IMR-90 (cell line): ENCODE results near the gene LETM1. TPM values are rescaled to one million over a fixed set of nuclear protein-coding genes. Genes with fewer than 3 reads are reported as not detected.

Source experiments
- ATAC-seq: fragments of 200-7000 bp; cut with Tn5 transposase; 2 replicates; pipeline ENCODE4 v1.9.1; 2020; ENCODE audit warnings: low read depth, mild to moderate bottlenecking, moderate library complexity
- BruUV-seq: library from RNA; stranded (reverse); fragments of 400-500 nt; replicated peaks from 2 replicates; lab custom pipeline; 2021; lab: Mats Ljungman, UMichigan
- CTCF ChIA-PET: fragments of 300-600 bp; formaldehyde crosslinking; extraction: SDS; loops from one replicate; lab custom pipeline; 2021; ENCODE audit warnings: antibody characterized with exemption; lab: Yijun Ruan, JAX
- POLR2A ChIA-PET: fragments of 300-600 bp; sonication (Branson Sonifier 250); formaldehyde crosslinking; loops from one replicate; lab custom pipeline; 2022; ENCODE audit warnings: antibody characterized with exemption; ENCODE audit not compliant: unreplicated experiment; lab: Charles Lee
- DNase-seq: peaks from one replicate; pipeline ENCODE4 v3.0.0; 2013
- H2AFZ ChIP-seq: replicated peaks from 2 replicates; pipeline ENCODE3; 2013; ENCODE audit warnings: low read length, mild to moderate bottlenecking; ENCODE audit not compliant: poor library complexity
- H2AK5ac ChIP-seq: 2 replicates; pipeline ENCODE4 v1.6.1; 2013; ENCODE audit warnings: low read depth, low read length, inconsistent platforms
- H2AK9ac ChIP-seq: replicated peaks from 2 replicates; pipeline ENCODE3; 2013; ENCODE audit warnings: mild to moderate bottlenecking, low read depth, low read length, moderate library complexity; ENCODE audit not compliant: poor library complexity
- H2BK120ac ChIP-seq: 2 replicates; pipeline ENCODE4 v1.6.1; 2013; ENCODE audit warnings: low read depth, low read length, inconsistent platforms
- H2BK15ac ChIP-seq: 3 replicates; pipeline ENCODE4 v1.6.1; 2013; ENCODE audit warnings: low read depth, low read length, inconsistent platforms
- H2BK20ac ChIP-seq: 2 replicates; pipeline ENCODE4 v1.6.1; 2013; ENCODE audit warnings: low read depth, mild to moderate bottlenecking, inconsistent platforms, low read length, moderate library complexity
- H2BK5ac ChIP-seq: 2 replicates; pipeline ENCODE4 v1.6.1; 2013; ENCODE audit warnings: mild to moderate bottlenecking, low read depth, low read length, inconsistent platforms; ENCODE audit not compliant: poor library complexity, severe bottlenecking
- H3K14ac ChIP-seq: replicated peaks from 2 replicates; pipeline ENCODE4 v1.6.1; 2013; ENCODE audit warnings: low read depth, low read length, inconsistent platforms
- H3K18ac ChIP-seq: 2 replicates; pipeline ENCODE4 v1.6.1; 2013; ENCODE audit warnings: low read depth, low read length, control low read depth
- H3K23ac ChIP-seq: 2 replicates; pipeline ENCODE4 v1.6.1; 2013; ENCODE audit warnings: low read depth, low read length, inconsistent platforms
- H3K27ac ChIP-seq: 2 replicates; pipeline ENCODE4 v1.5.1; 2013; ENCODE audit warnings: mild to moderate bottlenecking, control low read depth, low read length; ENCODE audit not compliant: insufficient read depth
- H3K27me3 ChIP-seq: 2 replicates; pipeline ENCODE4 v1.6.1; 2013; ENCODE audit warnings: low read length; ENCODE audit not compliant: control insufficient read depth, insufficient read depth
- H3K36me3 ChIP-seq: 2 replicates; pipeline ENCODE4 v1.6.1; 2013; ENCODE audit warnings: low read length, mixed read lengths; ENCODE audit not compliant: control insufficient read depth, insufficient read depth
- H3K4ac ChIP-seq: 2 replicates; pipeline ENCODE4 v1.6.1; 2013; ENCODE audit warnings: low read depth, low read length, inconsistent platforms
- H3K4me1 ChIP-seq: 2 replicates; pipeline ENCODE4 v1.6.1; 2013; ENCODE audit warnings: low read length, mixed read lengths; ENCODE audit not compliant: control insufficient read depth, insufficient read depth
- H3K4me2 ChIP-seq: 2 replicates; pipeline ENCODE4 v1.6.1; 2013; ENCODE audit warnings: low read depth, mild to moderate bottlenecking, control low read depth, low read length, moderate library complexity
- H3K4me3 ChIP-seq: 2 replicates; pipeline ENCODE4 v1.5.1; 2013; ENCODE audit warnings: low read depth, mild to moderate bottlenecking, control low read depth, low read length, moderate library complexity; ENCODE audit not compliant: insufficient read depth
- H3K56ac ChIP-seq: 2 replicates; pipeline ENCODE4 v1.6.1; 2013; ENCODE audit warnings: low read length, inconsistent platforms; ENCODE audit not compliant: insufficient read depth; ENCODE audit errors: extremely low read depth
- H3K79me1 ChIP-seq, 2 experiments: 2 replicates each; pipeline ENCODE4 v1.6.1; 2013; ENCODE audit warnings: low read length in 2 of 2, inconsistent platforms in 1 of 2, low read depth in 1 of 2
- H3K9ac ChIP-seq: 2 replicates; pipeline ENCODE4 v1.6.1; 2013; ENCODE audit warnings: low read depth, low read length, control low read depth
- H3K9me1 ChIP-seq: 2 replicates; pipeline ENCODE4 v1.6.1; 2013; ENCODE audit warnings: low read length, inconsistent platforms; ENCODE audit not compliant: insufficient read depth
- H3K9me3 ChIP-seq: 2 replicates; pipeline ENCODE4 v1.6.1; 2013; ENCODE audit warnings: low read length; ENCODE audit not compliant: control insufficient read depth, insufficient read depth
- H4K20me1 ChIP-seq: 2 replicates; pipeline ENCODE4 v1.6.1; 2013; ENCODE audit warnings: low read length, inconsistent platforms; ENCODE audit not compliant: insufficient read depth
- H4K5ac ChIP-seq: 2 replicates; pipeline ENCODE4 v1.6.1; 2013; ENCODE audit warnings: mild to moderate bottlenecking, low read depth, low read length, control low read depth
- H4K8ac ChIP-seq, 2 experiments: 2 replicates each; pipeline ENCODE4 v1.6.1; 2013; ENCODE audit warnings: low read depth in 2 of 2, low read length in 2 of 2, control low read depth in 1 of 2, inconsistent platforms in 1 of 2
- H4K91ac ChIP-seq: 2 replicates; pipeline ENCODE4 v1.6.1; 2013; ENCODE audit warnings: low read depth, low read length, inconsistent platforms; ENCODE audit not compliant: insufficient read depth
- BHLHE40 ChIP-seq: fragments of 150-350 bp; IDR thresholded peaks from 2 replicates; pipeline ENCODE4 v1.6.1; 2016; ENCODE audit warnings: mild to moderate bottlenecking, low read depth, low read length
- CEBPB ChIP-seq: IDR thresholded peaks from 2 replicates; pipeline ENCODE4 v1.6.1; 2012; ENCODE audit warnings: low read depth, low read length, improper control_type of control experiment
- CHD1 ChIP-seq: IDR thresholded peaks from 2 replicates; pipeline ENCODE4 v1.6.1; 2012; ENCODE audit warnings: low read depth, low read length, improper control_type of control experiment
- FOS ChIP-seq: fragments of 150-350 bp; IDR thresholded peaks from 2 replicates; pipeline ENCODE4 v1.6.1; 2016; ENCODE audit warnings: low read depth, low read length
- MAFK ChIP-seq: IDR thresholded peaks from 2 replicates; pipeline ENCODE4 v1.6.1; 2012; ENCODE audit warnings: low read depth, low read length, improper control_type of control experiment
- MAZ ChIP-seq: IDR thresholded peaks from 2 replicates; pipeline ENCODE4 v1.6.1; 2012; ENCODE audit warnings: low read depth, mild to moderate bottlenecking, low read length, improper control_type of control experiment, moderate library complexity, borderline replicate concordance
- MXI1 ChIP-seq: IDR thresholded peaks from 2 replicates; pipeline ENCODE4 v1.6.1; 2012; ENCODE audit warnings: low read depth, mild to moderate bottlenecking, low read length, moderate library complexity, borderline replicate concordance
- POLR2A ChIP-seq: IDR thresholded peaks from 2 replicates; pipeline ENCODE4 v1.6.1; 2012; ENCODE audit warnings: mild to moderate bottlenecking, low read depth, low read length
- RAD21 ChIP-seq: IDR thresholded peaks from 2 replicates; pipeline ENCODE4 v1.6.1; 2012; ENCODE audit warnings: low read length, improper control_type of control experiment
- RFX5 ChIP-seq: IDR thresholded peaks from 2 replicates; pipeline ENCODE4 v1.8.0; 2012; ENCODE audit warnings: low read depth, mild to moderate bottlenecking, low read length, moderate library complexity
- SMC3 ChIP-seq: fragments of 150-350 bp; IDR thresholded peaks from 2 replicates; pipeline ENCODE4 v1.6.1; 2016; ENCODE audit warnings: low read depth, mild to moderate bottlenecking, antibody characterized with exemption, low read length, moderate library complexity
- WGBS, 2 experiments: methylation state at CpG; one replicate each; pipeline versions ENCODE4 v1.1.5 to v1.1.7; 2013; ENCODE audit warnings: missing lambda C conversion rate in 2 of 2; ENCODE audit not compliant: insufficient read length in 1 of 2; ENCODE audit errors: extremely low coverage in 2 of 2; 5-methylcytosine and 5-hydroxymethylcytosine counted together
- dilution Hi-C: fragments of 300-500 bp; cut with HindIII; formaldehyde crosslinking; loops from one replicate; pipeline ENCODE4 v1.14.3; 2018; ENCODE audit warnings: low sequenced_read_pairs; ENCODE audit not compliant: unreplicated experiment
- in situ Hi-C: fragments of 300-500 bp; cut with MboI; formaldehyde crosslinking; loops from 3 replicates; pipeline ENCODE4 v1.14.3; 2019; ENCODE audit warnings: low sequenced_read_pairs, inconsistent platforms, mixed read lengths
- intact Hi-C: fragments of 100-400 bp; cut with micrococcal nuclease; formaldehyde crosslinking; loops from 2 replicates; pipeline ENCODE4 v1.10.0; 2022
- polyA plus RNA-seq, 3 experiments: library from polyadenylated mRNA; depleted of rRNA; stranded (reverse); fragments of >200 nt; gene quantifications; 2 replicates each; pipeline ENCODE4 v1.2.3, GENCODE V29; 2012; ENCODE audit warnings: low replicate concordance in 1 of 3
- total RNA-seq: library from RNA; depleted of rRNA; stranded (reverse); fragments of >200 nt; gene quantifications from 2 replicates; pipeline ENCODE4 v1.2.3, GENCODE V29; 2012
- TF ChIP-seq, protein P1 (sequence below): fragments of 150-350 bp; IDR thresholded peaks from 2 replicates; pipeline ENCODE4 v1.6.1; 2016; ENCODE audit warnings: low read depth, mild to moderate bottlenecking, low read length, moderate library complexity, borderline replicate concordance
- TF ChIP-seq, protein P2 (sequence below): fragments of 150-350 bp; IDR thresholded peaks from 2 replicates; pipeline ENCODE4 v1.6.1; 2017; ENCODE audit warnings: mild to moderate bottlenecking, antibody characterized with exemption, low read length, low read depth

Gene LETM1
- total and polyA plus RNA-seq, 2 of the 4 experiments (the other 2 are of a cell fraction), result 25.0 to 49.3 TPM

DNA sequence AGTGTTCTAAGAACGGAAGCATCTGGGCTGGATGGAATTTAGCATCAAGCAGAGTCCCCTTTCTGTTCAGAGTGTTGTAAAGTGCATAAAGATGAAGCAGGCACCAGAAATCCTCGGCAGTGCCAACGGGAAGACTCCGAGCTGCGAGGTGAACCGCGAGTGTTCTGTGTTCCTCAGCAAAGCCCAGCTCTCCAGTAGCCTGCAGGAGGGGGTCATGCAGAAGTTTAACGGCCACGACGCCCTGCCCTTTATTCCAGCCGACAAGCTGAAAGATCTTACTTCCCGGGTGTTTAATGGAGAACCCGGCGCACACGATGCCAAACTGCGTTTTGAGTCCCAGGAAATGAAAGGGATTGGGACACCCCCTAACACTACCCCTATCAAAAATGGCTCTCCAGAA is 44.7 kb upstream of the LETM1 start:
- intact Hi-C loops, result no loop called here
- in situ Hi-C loops, result loop anchor here (5.0 kb wide), 1 partner anchor 158 kb away; no protein-coding TSS in a partner anchor
- TF ChIP-seq FOS, result no peak
- no peak for TF ChIP-seq BHLHE40
- no peak for TF ChIP-seq CEBPB
- TF ChIP-seq SMC3, result no peak
- TF ChIP-seq CHD1, result no peak
- TF ChIP-seq MXI1, result no peak
- no peak for TF ChIP-seq MAZ
- TF ChIP-seq, protein P1, sequence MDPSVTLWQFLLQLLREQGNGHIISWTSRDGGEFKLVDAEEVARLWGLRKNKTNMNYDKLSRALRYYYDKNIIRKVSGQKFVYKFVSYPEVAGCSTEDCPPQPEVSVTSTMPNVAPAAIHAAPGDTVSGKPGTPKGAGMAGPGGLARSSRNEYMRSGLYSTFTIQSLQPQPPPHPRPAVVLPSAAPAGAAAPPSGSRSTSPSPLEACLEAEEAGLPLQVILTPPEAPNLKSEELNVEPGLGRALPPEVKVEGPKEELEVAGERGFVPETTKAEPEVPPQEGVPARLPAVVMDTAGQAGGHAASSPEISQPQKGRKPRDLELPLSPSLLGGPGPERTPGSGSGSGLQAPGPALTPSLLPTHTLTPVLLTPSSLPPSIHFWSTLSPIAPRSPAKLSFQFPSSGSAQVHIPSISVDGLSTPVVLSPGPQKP, result no peak
- no peak for TF ChIP-seq RAD21
- no peak for TF ChIP-seq MAFK
- TF ChIP-seq, protein P2, sequence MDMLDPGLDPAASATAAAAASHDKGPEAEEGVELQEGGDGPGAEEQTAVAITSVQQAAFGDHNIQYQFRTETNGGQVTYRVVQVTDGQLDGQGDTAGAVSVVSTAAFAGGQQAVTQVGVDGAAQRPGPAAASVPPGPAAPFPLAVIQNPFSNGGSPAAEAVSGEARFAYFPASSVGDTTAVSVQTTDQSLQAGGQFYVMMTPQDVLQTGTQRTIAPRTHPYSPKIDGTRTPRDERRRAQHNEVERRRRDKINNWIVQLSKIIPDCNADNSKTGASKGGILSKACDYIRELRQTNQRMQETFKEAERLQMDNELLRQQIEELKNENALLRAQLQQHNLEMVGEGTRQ, result no peak
- TF ChIP-seq RFX5, result no peak
- TF ChIP-seq POLR2A, result no peak
- Histone ChIP-seq H4K5ac (no peak overlapping the region), H3K18ac (no peak overlapping the region), H3K9me3 (no peaks in the 10 kb centered on the region), H3K9ac (no peak overlapping the region), H3K56ac (no peak overlapping the region; the same call in 1 of the 2 replicates), H2AK9ac (no peak overlapping the region), H2BK5ac (no peak overlapping the region), H3K36me3 (peaks cover 13% of the 10 kb centered on the region), H3K27me3 (no peaks in the 10 kb centered on the region), H4K20me1 (peaks cover 68% of the 10 kb centered on the region), H4K8ac (no peak overlapping the region), H2AK5ac (no peak overlapping the region), H3K79me1 (peaks cover 35 to 64% of the 10 kb centered on the region in 2 experiments), H2BK15ac (no peak overlapping the region), H2BK120ac (no peak overlapping the region), H3K23ac (no peak overlapping the region), H3K4ac (no peak overlapping the region), H4K91ac (no peak overlapping the region), H3K14ac (no peak overlapping the region), H2AFZ (no peak overlapping the region), H3K9me1 (peaks cover 3% of the 10 kb centered on the region), H3K4me3 (no peak overlapping the region), H3K4me2 (no peak overlapping the region), H2BK20ac (no peak overlapping the region), H3K27ac (no peak overlapping the region), H3K4me1 (peaks cover 2% of the 10 kb centered on the region; the same call in 1 of the 2 replicates)
- dilution Hi-C loops, result no loop called here
- WGBS, 2 experiments, result 84% methylated on average over 7 of the region's 16 CpGs; no CpG with 5 or more reads in 1 of the 2 experiments
- ATAC-seq (no peak), DNase-seq (no peak)
- ChIA-PET POLR2A (interaction anchor here (0.6 kb wide), 1 partner anchor 88 kb away, joined by 3 read pairs; no protein-coding TSS in a partner anchor), CTCF (no interaction called here)
- TSS peak; percentile 91 for BruUV-seq
